Measurements from ENCODE around the gene CDHR2.

Gene CDHR2

DNA sequence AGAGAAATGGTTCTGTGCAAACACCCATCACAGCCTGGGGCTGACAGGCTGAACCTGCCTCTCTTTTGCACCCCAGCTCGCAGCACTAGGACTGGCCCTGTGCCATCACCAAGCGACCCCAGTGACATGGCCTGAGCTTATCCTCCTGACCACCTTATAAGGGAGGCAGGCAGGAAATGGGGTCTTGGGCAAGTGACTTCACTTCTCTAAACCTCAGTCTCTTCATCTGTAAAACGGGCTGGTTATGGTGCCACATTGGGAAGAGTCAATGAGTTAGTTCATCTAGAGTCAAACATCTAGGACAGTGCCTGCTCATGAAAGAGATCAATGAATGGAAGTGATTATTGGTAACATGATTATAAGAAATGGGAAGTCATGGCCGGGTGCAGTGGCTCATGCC is 75.0 kb downstream of the CDHR2 start:
- no peak for DNase-seq

DNA sequence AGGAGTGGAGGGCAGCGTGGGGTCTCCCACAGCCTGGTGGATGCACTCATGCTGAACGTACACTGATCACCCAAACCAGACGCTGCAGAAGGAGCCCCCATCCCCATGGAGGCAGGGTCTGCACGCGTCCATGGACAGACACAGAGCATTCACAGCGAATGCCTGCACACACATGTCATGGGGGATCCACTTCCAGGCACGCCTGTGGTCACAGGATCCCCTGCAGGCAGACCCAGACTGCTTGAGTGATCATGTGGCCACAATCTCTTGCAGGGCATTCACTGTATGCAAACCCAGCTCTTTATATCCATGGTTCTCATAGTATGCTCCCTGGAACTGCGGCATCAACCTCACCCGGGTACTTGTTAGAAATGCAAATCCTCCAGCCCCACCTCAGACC is 75.8 kb downstream of the CDHR2 start:
- no peak for DNase-seq

DNA sequence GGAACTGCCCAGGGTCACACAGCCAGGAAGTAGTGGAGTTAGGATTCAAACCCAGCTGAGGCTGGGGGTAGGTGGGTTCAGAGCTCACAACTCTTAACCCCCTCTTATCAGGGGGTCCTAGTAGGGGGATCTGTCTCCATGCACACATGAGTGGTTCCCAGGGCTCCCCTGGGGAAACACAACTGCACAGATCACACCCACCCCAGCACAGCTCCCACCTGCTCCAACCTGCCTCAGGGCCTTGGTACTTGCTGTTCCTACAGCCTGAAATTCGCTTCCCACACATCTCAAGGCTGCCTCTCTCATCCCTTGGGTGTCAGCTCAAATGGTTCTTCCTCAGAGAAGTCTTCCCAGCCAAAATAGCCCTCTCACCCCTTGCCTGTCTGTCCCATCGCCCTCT is 76.4 kb downstream of the CDHR2 start:
- DNase-seq = no peak

DNA sequence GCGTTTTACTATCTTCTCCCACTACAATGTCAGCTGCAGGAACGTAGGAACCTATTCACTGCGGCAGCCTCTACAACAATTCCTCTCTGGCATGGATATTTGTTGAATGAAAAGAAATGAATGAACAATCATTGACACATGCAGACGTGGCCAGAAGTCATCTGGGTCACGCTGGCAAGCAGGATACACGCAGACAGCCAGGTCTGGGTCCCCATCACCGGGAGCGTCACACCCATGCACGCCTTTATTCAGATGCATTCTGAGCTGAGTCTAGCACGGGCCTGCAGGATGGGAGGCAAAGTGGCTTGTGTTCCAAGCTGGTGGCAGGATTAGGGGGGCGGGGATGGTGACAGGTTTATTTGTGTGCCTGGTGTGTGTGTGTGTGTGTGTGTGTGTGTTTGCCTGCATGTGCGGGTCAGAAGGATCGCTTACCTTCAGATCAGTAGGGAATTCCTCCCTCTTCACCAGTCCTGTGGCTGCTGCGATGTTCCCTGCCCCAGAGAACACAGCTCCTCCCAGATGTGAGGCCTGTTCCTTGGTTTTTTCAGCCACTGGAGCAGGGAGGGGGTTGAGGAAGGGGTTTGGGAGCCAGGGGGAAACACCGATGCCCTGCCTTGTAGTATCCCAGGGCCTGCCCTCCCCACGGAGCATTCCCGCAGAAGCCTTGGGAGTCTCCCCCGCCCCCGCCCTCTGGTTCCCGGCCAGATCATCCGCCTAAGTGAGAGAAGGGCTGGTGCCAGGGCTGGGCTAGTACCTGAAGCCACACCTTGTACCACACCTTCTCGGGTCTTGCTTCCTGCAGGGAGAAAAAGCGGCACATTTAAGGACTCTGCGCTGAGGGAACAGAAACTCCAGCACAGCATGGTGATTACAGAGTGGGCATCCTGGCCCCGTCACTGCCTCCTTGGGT is 77.1 kb downstream of the CDHR2 start:
- no peak for DNase-seq

DNA sequence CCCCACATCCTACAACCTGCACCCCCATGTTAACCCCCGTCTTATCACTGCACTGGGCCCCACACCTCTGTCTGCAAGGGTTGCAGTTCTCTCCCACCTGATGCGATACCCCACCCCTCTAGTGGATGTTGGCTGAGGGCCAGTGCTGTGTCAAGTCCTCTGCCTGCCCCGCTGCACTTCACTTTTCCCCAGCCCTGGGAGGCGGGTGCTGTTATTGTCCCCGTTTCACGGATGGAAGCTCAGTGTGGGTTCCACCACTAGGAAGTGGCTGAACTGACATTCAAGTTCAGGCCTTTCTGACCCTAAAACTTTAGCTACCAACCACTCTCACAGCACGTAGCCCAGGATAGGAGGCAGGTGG is 77.7 kb downstream of the CDHR2 start:
- no peak for DNase-seq

DNA sequence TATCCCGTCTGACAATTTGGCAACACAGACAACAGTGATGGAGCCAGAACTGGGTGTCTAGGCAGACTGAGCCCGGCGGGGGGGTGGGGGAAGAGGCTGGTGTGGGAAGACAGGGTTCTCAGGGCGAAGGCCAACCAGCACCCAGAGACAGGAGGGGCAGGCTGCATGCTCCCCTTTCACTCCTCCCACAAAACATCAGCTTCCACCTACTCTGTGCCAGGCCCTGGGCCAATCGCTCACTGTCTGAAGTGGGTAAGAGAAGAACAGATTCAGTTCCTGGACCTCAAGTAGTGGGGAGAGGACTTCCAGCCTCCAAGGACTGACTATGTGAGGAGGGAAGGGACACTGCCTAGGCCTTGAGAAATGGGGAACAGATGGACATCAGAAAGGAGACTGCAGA is 78.4 kb downstream of the CDHR2 start:
- DNase-seq = no peak

DNA sequence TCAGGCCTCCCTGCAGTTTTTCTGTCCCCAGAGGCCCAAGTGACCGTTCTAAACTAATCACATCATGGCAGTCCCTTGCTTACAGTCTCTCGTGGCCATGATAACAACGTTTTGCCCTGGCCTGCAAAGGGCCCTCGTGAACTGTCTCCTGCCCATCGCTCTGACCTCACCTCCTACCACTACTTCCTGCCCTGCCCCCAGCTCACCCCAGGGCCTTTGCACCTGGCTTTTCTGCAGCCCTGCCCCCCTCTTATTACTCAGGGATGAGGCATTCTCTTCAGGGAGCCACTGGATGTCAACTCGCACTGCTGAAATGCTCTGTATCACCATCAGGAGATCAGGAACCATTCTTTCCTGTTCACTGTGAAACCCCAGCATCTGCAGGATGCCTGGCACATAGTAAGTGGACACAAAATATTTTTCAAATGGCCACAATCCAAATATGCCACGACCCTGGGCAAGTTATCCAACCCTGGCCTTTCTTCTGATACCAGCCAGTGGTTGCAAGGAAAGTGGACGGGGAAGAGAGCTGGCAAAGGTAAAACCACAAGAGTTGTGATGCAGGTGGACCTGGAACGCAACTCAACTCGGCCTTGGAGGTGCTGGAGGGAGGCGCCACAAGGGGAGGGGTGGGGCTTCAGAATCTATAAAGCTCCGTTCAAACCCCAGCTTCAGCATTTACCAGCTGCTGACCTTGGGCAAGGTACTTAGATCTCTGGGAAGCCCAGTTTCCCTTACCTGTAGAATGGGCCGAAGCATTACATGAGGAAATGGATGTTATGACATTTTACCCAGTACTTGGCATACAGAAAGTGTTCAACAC is 79.5 kb downstream of the CDHR2 start:
- DNase-seq = no peak

DNA sequence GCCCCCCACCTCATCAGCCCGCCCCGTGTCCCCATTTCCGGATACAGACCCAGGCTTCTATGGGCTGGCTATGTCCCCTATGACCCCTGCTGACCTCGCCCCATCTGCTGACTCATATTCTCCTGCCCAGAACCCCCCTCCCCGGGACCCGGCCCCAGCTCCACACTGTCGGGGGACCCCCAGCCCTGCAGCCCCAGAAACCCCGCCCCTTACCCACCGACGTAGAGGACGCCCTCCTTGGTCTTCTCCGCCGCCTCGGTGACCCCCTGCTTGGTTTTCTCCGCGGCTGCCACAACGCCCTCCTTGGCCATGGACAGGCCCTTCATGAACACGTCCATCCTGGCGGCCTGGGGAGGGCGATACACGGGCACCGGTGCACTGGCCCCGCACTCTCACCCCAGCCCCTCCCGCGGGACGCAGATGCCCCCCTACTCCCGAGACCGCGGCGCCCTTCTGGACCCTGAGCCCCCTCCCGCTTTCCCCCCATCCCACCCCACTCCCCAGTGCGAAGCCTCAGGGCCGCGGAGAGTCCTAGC is 80.2 kb downstream of the CDHR2 start:
- no peak for DNase-seq

DNA sequence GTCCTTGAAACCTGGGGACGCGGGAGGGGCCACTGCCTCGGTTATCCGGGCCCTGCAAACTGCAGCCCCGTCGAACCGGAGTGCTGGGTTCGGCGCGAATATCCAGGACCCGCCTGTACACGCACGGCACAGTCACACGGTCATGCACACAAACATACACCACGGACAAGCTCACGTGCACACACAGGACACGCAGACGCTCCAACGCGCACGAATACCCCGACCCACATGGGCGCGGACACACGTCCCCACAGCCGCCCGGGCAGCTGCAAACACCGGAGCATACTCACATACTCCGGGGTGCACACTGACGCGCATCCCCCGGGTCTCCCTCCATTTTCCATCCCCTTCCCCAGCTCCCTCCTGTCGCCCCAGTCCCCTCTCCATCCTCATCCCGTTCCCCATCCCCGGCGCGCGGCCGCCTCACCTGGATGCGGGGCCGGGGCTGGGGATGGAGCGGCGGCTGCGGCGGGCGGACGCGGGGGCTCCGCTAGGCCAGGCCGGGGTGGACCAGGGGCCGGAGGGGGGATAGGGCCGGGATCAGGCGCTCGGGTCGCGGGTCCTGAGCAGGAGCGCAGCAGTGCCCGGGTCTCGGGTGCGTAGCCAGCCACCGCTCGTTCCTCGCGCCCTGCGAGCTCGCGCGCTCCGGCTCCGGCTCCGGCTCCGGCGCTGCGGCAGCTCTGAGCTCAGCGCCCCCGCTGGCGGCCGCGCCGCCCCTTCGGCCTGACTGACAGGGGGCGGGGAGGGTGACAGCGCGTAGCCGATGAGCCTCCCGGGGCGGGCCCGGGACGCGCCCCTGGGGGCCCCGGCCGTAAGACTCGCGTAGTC is 80.9 kb downstream of the CDHR2 start, which contains the start of the genes EIF4E1B and SNCB:
EIF4E1B (plus strand) TSS at position 823 of the 828 bp plus-strand sequence. CDS start 12,113 bp downstream, outside the sequence.
SNCB (minus strand) TSS at position 682 of the 828 bp plus-strand sequence. CDS start 880 bp downstream, outside the sequence.
- no peak for DNase-seq

DNA sequence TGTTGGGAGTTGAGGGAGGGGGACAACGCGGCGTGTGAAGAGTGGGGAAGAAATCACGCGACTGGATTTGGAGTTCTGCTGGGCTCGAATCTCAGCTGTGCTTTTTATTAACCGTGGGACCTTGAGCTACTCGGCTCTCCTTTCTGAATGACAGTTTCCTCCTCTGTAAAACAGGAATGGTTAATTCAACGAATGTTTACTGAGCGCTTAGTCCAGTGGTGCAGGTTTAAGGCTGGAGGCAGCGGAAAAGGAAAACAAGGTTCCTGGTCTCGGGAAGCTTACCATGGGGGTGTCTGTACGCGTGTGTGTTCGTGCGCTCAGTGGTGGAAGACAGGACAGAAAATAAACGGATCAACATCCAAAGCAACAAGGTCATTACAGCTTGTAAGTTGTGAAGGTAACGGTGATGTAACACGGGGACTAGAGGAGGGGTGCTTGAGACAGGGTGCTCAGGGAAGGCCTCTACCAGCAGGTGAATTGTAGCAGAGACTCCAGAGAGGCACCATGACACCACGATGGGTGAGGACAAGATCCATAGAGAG is 81.6 kb downstream of the CDHR2 start:
- no peak for DNase-seq

DNA sequence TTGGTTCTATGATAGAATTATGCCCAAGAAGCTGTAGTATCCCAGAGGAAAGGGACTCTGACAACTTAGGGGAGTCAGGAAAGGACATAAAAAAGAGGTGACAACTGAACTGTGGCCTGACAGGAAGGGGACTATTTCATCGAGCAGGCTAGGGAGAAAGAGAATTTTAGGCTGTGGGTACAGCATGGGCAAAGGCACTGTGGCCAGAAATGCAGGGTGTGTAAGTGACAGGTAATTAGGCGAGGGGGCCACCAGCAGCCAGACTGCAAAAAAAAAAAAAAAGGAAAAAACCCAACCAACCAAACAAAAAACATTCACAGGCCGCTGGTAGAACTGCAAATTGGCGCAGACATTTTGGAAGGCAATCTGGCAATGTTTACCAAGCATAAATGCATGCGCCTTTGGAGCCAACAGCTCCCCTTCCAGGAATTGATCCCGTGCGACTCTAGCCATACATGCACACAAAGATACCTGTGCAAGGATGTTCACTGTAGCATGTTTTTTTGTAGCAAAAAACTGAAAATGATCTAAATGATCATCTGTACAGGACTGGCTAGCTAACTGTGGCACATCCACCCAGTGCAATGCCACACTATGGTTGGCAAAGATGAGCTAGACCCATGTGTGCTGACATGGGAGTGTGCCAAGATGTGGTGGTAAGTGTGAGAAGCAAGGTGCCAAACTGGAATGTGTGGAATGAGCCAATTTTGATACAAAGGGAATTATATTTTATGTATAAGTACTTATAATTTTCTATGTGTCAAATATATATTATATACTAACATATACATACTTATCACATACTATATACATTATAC is 82.5 kb downstream of the CDHR2 start:
- no peak for DNase-seq

DNA sequence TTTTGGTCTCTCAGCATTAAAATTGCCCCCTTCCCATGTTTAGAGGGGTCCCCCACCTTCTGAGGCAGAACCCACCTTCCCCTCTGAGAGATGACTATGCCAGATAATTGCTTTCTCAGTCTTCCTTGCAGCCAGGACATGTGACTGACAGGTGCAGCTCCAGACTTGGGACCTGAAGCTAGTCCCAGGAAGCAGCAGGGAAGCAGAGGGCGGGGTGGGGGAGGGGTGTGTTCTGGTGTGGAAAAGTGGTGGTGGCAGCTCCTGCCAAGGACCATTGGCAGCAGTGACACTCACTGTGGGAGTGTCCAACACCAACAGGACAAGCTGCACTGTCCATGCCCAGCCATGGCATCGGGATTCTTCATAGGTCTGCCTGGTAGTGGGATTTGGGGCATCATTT is 83.6 kb downstream of the CDHR2 start:
- no peak for DNase-seq

DNA sequence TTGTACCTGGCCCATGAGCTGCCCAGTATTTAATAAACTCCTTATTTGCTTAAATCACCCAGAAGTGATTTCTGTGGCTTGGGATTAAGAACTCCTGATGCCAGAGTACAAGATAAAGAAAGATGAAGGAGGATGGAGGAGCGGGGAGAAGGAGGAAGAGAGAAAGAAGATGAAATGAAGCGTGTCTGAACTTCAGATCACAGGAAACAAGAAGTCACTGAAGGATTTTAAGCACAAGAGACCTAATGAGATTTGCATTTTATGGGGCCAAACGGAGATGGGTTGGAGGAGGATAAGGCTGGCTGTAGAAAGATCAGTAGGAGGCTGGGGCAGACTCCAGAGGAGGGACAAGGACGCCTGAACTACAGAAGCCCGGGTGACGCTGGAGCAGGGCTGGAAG is 84.5 kb downstream of the CDHR2 start:
- DNase-seq = no peak

DNA sequence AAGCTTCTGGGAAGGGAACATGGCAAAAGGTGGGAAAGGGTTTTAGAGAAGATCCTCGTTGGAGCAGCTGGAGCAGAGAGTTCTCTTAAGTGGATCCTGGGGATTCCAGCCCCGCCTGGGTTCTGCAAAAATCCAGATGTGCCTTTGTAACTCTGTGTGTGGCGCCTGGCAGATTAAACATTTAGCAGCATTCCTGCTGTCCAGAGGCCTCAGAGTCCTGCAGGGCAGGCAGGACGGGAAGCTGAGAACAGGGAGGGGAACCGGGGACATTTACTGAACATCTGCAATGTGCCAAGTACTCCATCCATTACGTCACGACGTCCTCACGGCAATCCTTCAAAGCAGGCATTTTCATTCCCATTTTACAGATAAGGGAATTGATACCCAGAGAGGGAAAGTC is 87.3 kb downstream of the CDHR2 start:
- no peak for DNase-seq

DNA sequence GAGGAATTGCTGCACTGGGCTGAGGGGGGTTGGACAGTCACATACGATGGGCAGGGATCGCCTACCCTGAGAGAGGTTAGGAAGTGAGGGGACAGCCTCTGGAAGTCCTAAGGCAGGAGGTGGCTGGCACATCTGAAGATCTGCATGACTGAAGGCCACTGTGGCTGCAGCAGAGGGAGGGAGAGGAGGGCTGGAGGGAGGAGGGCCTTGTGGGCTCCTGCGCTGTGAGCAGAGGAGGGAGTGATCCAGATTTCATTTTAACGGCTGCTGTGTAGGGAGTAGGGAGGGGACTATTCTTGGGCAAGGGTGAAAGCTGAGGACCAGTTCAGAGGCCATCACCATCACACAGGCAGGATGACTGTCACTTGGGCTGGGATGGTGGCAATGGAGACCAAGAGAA is 88.4 kb downstream of the CDHR2 start:
- DNase-seq = no peak

DNA sequence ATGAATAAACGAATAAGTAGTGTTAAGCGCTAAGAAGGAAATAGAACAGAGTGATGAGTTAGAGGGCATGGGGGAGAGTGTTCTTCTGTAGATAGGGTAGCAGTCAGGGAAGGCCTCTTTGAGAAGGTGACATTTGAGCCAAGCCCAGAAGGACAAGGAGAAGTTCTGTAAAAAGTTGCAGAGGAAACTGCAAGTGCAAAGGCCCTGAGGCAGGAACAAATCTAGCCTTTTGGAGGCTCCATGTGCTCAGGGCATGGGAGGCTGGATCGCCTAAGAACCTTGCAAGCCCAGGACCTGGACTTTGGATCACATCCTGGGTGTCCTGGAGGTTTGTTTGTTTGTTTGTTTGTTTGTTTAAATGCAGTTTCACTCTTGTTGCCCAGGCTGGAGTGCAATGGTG is 89.3 kb downstream of the CDHR2 start:
- DNase-seq = no peak

DNA sequence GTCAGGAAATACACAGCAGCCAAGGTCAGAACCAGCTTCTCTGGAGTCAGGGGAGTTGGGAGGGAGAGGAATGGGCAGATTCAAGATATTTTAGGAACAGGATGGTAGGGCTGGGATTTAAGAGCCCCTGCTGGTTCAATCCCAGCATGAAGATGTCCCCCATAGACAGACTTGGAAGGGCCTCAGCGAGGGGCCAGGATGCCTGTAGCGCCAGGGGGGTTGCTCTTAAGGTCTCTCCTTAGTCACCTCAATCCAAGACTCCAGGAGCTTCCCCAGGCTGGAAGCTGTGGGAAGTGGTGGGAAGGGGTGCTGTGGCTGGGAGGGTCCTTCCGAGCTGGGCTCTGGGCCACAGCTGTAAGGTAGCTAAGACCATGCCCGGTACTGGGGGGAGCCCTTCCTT is 90.1 kb downstream of the CDHR2 start:
- no peak for DNase-seq

DNA sequence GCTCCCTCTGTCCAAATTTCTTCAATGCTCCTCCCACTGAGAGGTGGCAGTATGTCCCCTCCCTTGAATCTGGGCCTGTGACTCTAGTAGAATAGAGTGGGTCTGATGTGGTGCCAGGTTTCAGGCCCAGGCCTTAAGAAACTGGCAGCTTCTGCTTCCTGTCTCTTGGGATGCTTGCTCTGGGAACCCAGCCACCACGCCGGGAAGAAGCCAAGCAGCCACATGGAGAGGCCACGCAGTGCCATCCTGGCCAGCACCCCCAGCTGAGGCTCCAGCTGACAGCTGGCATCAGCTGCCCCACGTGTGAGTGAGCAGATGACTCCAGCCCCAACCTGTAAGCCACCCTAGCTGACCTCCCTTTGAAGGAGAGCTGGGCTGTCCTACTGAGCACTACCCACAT is 90.8 kb downstream of the CDHR2 start:
- no peak for DNase-seq

DNA sequence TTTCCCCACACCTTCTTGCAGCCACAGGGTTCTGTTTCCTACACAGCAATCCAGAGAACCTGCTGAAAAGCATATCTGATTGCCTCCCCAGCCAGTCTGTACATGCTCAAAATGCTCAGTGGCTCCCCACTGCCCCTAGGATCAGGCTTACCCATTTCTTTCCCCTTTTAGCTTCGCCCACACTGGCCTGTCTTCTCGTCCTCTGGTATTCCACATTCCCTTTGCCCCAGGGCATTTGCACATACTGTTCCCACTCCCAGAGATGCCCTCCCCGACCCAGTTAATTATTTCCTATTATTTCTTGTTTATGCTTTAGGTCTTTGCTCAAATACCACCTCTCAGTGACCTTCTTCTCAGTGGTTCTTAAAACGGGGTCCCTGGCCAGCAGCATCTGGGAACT is 91.5 kb downstream of the CDHR2 start:
- DNase-seq = no peak

DNA sequence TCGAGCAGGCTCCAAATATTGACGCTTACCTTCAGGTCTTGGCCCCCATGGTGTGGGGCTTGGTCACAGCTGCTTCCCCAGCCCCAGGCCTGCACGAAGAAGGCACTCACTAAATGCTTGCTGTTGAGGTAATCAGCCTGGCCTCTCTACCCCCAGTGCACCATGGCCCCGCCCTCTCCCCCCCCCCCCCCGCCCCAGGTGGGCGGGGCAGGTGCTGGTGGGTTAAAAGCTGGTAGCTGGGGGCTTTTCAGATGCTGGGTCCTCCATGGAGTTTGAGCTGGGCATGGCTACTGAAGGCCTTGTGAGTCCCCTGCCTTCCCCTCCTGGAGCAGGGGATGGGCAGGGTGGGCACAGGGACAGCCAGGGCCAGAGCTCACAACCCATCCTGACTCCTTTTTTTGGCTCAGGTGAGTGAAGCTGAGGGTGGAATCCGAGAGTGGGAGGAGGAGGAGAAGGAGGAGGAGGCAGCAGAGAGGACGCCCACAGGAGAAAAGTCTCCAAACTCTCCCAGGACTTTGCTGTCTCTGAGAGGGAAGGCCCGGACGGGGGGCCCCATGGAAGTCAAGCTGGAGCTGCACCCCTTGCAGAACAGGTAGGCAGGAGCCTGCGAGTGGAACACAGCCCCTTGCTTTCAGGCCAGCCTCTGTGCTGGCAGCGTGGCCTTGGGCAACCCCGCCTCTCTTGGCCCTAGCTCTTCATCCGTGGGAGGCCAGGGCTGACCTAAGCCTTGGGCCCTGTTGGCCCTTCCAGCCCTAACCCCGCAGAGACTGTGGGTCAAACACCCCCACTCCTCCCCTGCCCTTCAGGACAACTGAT is 93.7 kb downstream of the CDHR2 start:
- DNase-seq = no peak
